Neutrophil (primary cell): ENCODE measurements around the gene ITGA2.
A peak's percentile ranks its signal among the peaks of the same experiment; 100 is the strongest.

Experiments used
- H3K27ac ChIP-seq: fragments of 200-600 bp; sonication (generic); 2 replicates; pipeline ENCODE4 v1.5.1; 2016; ENCODE audit warnings: mild to moderate bottlenecking, moderate library complexity
- H3K27me3 ChIP-seq: fragments of 200-600 bp; sonication (generic); 2 replicates; pipeline ENCODE4 v1.6.0; 2016; ENCODE audit warnings: mild to moderate bottlenecking
- H3K36me3 ChIP-seq: fragments of 200-600 bp; sonication (generic); 2 replicates; pipeline ENCODE4 v1.5.1; 2017
- H3K4me1 ChIP-seq, 2 experiments: fragments of 200-600 bp in 1 of 2; sonication (generic) in 1 of 2; 1 replicate in 1 of 2; 2 replicates in 1 of 2; pipeline versions ENCODE4 v1.5.1 to v1.6.1; 2013 to 2016; ENCODE audit warnings: low read depth in 1 of 2, low read length in 1 of 2, mild to moderate bottlenecking in 1 of 2, moderate library complexity in 1 of 2; ENCODE audit not compliant: control insufficient read depth in 1 of 2, insufficient read depth in 1 of 2
- H3K4me3 ChIP-seq, 2 experiments: fragments of 200-600 bp in 1 of 2; sonication (generic) in 1 of 2; 1 replicate in 1 of 2; 2 replicates in 1 of 2; pipeline ENCODE4 v1.5.1; 2013 to 2016; ENCODE audit warnings: low read depth in 1 of 2, low read length in 1 of 2, mild to moderate bottlenecking in 1 of 2, moderate library complexity in 1 of 2
- H3K9me3 ChIP-seq: fragments of 200-600 bp; sonication (generic); 2 replicates; pipeline ENCODE4 v1.5.1; 2016
- CTCF ChIP-seq: fragments of 200-600 bp; sonication (generic); IDR thresholded peaks from 2 replicates; pipeline ENCODE4 v1.5.1; 2016; ENCODE audit warnings: antibody characterized with exemption

ITGA2 gene

GRCh38 chr5:52989025-52989780 lies at the start of gene ITGA2:
Gene ITGA2, plus strand, starts transcription at chr5:52989352. Its CDS starts 117 bp downstream, at chr5:52989469.
- no peak for TF ChIP-seq CTCF
- Histone ChIP-seq H3K4me3 (peak within 1 kb of the TSS; percentile 55 to 60), H3K27me3 (peaks cover 95% of the 10 kb centered on the region), H3K27ac (no peak within 1 kb of the TSS), H3K36me3 (no peaks in the 10 kb centered on the region), H3K9me3 (no peaks in the 10 kb centered on the region), H3K4me1 (peaks cover 8 to 17% of the 10 kb centered on the region in 2 experiments)

- H3K27ac ChIP-seq: no peak overlapping the region
- H3K36me3 ChIP-seq: no peaks in the 10 kb centered on the region
- no peaks in the 10 kb centered on the region for H3K9me3 ChIP-seq
- H3K27me3 ChIP-seq: no peaks in the 10 kb centered on the region
- H3K4me1 ChIP-seq: no peaks in the 10 kb centered on the region
- no peak overlapping the region for H3K4me3 ChIP-seq
- TF ChIP-seq CTCF: no peak
These were observed 45.9 kb upstream of the ITGA2 start for GRCh38 chr5:52943285-52943684.

- no peaks in the 10 kb centered on the region for H3K27me3 ChIP-seq
These were observed 45.3 kb upstream of the ITGA2 start for GRCh38 chr5:52943808-52944207.

GRCh38 chr5:52945040-52945439 lies 44.1 kb upstream of the ITGA2 start:
- Histone ChIP-seq H3K9me3 (no peaks in the 10 kb centered on the region), H3K4me1 (no peaks in the 10 kb centered on the region), H3K4me3 (no peak overlapping the region), H3K27ac (no peak overlapping the region), H3K36me3 (no peaks in the 10 kb centered on the region), H3K27me3 (no peaks in the 10 kb centered on the region)
- TF ChIP-seq CTCF: no peak

More at GRCh38 chr5:52943808-52944207, 45.3 kb upstream of the ITGA2 start:
- no peak overlapping the region for H3K27ac ChIP-seq
- H3K4me3 ChIP-seq: no peak overlapping the region
- no peaks in the 10 kb centered on the region for H3K4me1 ChIP-seq
- no peak for TF ChIP-seq CTCF
- no peaks in the 10 kb centered on the region for H3K9me3 ChIP-seq
- no peaks in the 10 kb centered on the region for H3K36me3 ChIP-seq

GRCh38 chr5:52947208-52947607 lies 41.9 kb upstream of the ITGA2 start:
- Histone ChIP-seq H3K36me3 (no peaks in the 10 kb centered on the region), H3K4me1 (no peaks in the 10 kb centered on the region), H3K9me3 (no peaks in the 10 kb centered on the region), H3K4me3 (no peak overlapping the region), H3K27ac (no peak overlapping the region), H3K27me3 (no peaks in the 10 kb centered on the region)
- TF ChIP-seq CTCF: no peak
